GM21447 (cell line): Measurements from ENCODE around the gene TES.
"Not testable (repeated sequence)": the region's sequence is repeated elsewhere in the genome, so short reads cannot be mapped to it uniquely, and the experiment has no call there.

Source experiments
- ATAC-seq: cut with Tn5 transposase; IDR thresholded peaks from one replicate; pipeline ENCODE4 v1.9.1; 2021; ENCODE audit not compliant: unreplicated experiment

Gene TES

DNA sequence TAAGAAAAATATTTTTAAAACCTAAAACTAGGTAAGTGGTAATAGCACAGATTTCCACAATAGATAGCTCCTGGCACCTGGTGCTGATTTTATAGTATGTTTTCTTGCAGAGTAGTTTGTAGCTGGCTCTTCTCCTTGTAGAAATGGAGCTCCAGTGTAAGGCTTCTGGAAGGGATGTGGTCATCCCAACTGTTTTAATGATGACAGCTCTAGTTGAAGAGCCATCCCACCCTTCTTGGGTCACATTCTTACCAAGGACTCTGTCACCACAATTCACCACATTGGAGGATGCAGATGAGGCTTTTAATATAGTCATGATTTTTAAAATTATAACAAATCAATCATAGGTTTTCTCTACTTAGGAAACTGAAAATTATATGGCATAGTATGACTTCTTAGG, 31.0 kb downstream of the TES start:
- ATAC-seq, result no peak

DNA sequence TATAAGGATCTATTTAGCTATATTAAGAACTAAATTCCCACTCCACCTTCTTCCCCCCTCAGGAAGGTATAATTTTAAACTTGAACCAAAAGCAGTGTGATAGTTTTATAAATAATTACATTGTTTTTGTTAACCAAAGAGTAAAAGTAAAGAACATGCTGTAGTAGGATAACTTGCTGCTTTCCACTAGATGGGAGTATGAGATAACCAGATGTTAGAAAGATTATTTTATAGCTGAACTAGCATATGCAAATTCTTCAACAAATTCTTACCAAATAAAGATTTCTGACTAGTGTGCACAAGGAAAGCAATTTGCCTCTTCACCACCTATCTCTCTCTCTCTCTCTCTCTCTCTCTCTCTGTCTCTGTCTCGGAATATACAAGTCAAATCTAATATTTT, 31.8 kb downstream of the TES start:
- ATAC-seq, result no peak

DNA sequence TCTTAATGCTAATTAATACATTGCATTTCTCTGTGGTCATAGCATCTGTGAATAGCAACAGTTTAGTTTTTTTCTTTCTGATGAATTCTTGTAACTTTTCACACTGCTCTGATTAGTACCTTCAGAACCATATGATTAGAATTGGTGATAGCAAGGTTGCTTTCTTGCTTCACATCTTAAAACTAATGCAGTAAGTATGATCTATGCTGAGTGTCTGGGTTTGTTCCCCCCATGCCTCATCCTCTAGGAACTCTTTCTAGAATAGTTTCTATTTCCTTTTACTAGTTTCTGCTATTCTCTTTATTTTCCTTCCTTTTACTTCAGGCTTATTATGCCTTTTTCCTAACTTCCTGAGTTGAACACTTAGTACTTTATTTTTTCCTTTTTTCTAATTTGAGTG, 32.4 kb downstream of the TES start:
- ATAC-seq, result no peak

DNA sequence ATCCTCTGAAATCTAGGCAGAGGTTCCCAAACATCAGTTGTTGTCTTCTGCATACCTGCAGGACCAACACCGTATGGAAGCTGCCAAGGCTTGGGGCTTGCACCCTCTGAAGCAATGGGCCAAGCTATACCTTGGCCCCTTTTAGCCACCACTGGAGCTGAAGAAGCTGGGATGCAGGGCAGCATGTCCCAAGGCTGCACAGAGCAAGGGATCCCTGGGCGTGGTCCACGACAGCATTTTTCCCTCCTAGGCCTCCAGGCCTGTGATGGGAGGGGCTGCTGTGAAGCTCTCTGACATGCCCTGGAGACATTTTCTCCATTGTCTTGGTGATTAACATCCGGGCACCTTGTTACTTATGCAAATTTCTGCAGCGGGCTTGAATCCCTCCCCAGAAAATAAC, 34.5 kb downstream of the TES start:
- not testable (repeated sequence) for ATAC-seq

DNA sequence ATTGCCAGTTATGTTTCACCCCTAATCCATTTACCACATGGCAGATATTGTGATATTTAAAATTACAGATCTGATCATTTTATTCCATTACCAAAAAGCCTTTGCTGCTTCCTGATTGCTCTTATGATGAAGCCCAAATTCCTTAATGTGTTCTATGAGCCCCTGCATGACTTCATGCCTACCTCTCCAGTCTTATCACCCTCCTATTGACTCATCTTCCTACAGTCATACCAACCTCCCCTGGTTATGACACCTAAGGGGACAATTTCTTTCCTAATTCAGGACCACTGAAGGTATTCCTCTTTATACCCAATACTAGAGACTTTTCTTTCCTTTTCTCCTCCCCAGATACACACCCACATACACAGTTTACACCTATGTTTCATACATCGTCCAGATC, 36.0 kb downstream of the TES start:
- ATAC-seq, result no peak

DNA sequence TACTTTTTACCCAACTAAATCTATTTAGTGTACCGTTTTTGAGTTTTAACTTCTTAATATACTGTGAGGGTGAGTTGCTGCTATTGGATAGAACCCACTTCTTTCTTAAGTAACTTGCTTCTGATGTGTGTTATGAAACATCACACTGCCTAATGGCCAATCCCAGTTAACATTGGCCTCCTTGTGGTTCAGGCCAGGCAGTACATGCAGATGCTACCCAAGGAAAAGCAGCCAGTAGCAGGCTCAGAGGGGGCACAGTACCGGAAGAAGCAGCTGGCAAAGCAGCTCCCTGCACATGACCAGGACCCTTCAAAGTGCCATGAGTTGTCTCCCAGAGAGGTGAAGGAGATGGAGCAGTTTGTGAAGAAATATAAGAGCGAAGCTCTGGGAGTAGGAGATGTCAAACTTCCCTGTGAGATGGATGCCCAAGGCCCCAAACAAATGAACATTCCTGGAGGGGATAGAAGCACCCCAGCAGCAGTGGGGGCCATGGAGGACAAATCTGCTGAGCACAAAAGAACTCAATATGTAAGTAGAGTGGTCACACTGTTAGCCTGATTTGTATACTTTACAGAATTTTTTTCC, 39.7 kb downstream of the TES start:
- ATAC-seq, result no peak

DNA sequence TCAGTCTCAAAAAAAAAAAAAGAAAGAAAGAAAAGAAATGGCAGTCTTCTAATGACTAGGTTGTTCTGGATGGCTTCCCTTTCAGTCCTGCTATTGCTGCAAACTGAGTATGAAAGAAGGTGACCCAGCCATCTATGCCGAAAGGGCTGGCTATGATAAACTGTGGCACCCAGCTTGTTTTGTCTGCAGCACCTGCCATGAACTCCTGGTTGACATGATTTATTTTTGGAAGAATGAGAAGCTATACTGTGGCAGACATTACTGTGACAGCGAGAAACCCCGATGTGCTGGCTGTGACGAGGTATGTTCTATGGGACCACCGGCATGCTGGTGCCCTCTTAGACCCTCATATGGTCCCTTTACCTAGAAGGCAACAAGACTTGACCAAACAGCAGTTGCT, 41.3 kb downstream of the TES start:
- no peak for ATAC-seq

DNA sequence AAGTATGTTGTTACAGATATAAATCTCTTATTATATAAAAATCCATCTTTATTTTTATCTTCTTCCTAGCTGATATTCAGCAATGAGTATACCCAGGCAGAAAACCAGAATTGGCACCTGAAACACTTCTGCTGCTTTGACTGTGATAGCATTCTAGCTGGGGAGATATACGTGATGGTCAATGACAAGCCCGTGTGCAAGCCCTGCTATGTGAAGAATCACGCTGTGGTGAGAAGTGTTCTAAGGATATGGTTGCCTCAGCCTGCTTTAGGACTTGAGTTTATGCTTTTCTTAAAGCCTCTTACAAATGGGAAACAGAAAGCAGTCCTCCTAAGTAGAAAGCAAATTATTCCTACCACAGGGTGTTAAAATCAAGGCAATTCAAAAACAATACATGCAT, 41.9 kb downstream of the TES start:
- no peak for ATAC-seq

DNA sequence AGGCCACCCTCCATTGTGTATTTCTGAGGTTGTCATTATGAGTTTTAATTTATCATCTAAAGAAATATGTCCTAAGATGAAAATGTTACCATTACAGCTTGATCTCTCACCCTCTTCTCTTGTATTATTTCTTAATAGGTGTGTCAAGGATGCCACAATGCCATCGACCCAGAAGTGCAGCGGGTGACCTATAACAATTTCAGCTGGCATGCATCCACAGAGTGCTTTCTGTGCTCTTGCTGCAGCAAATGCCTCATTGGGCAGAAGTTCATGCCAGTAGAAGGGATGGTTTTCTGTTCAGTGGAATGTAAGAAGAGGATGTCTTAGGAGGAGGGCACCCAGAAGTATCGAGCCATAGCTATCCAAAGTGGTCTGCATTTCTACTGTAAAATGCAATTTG, 46.8 kb downstream of the TES start:
- no peak for ATAC-seq

DNA sequence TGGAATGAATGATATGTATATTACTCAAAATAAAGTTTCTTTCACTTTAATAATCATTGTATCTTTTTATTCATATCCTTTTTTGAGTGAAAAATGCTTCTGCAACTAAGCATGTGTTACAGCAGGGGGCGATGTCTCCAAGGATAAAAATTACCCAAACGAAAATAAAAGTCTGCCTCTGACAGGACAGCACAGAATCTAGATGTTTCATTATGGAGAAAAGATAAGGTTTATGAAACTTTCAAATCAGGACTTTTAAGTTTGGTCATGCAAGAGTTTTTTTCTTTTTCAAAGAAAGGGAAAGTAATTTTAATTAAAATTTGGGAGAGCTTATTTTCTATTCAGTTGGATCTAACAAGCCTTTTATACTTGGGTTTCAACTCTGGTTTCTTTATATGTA, 48.4 kb downstream of the TES start:
- no peak for ATAC-seq

DNA sequence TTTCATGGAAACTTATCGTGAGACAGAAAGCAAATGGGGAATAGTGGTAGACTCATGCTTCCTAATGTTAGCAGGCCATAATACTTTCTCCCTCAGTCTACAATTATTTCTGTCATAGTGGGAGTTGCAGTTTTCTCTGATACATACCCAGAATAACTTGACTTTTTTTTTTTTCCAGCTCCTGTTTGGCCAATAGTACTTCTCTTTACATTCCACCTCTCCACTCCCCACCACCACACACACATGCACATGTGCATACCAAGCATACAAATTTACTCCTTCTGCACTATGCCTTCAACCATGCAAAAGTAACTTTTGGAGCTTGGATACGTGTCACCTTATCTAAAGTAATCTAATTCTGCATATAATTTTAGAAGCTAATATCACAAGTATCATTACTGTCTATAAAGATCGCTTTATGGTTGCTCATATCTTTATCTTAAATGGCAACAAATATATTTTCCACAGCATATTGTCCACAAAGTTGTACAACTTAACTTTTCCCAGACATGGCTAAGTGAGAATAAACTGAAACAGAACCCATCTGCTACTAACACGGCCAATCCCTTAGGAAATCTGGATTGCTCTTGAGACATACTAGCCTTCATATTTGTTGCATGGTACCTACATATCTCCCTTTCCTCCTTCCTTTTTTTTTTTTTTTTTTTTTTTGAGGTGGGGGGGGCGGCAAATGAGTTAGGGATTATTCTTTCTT, 49.0 kb downstream of the TES start:
- no peak for ATAC-seq

DNA sequence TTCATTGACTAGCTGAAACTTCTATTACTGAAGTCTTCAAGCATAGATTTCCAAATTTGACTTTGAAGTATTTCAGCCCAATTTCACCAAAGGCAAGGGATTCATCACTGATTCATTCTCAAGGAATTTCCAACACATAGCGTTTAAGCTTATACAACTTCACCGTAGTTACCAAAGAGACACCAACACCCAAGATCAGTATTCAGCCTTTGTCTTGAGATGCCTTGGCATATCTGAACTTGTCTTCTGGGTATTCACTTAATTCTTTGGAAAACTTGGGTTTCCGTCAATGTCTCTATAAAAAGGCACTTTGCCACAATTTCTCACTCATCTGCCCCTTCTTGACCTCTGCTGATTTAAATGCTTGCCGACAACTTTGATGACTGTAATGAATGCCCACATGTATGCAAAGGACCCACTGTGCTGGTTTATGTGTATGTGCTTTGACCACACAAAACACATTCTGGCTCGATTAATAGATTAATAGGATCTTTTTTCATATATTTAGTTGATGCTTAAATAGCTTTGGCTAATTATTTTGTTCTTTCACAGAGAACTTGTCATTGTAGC, 49.6 kb downstream of the TES start:
- ATAC-seq, result no peak

DNA sequence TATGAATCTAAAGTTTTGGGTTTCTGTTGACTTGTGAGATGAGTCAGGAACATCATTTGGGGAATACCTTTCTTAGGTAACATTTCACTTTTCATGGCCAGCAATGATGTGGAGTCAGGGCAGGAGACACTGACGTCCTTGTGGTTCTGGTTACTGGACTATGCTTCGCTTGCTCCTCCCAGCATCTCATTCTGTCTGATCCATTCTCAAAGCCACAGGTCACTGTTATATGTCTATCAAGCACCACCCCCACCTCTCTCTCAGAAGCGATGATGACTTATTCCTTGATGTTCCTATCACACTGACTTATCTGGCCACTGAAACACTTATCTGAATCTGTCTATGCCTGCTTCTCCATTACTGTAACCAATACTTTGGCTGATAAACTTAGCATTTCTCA, 51.6 kb downstream of the TES start:
- no peak for ATAC-seq

DNA sequence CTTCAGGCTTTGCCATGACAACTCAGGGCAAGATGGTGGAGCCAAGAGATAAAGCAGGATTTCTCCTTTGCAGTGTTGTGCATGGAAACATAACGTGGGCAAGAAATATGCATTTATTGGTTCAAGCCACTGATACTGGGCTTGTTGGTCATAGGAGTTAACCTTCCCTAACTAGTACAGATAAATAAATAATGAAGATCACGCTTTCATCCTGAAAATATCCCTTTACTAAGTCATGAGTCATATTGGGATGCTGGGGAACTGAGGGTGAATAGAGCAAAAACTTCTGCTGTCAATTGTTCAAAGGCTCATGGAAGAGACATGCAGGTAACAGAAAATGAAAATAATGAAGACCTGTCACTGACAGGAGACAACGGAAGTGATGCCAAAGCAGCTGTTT, 55.5 kb downstream of the TES start:
- ATAC-seq, result no peak

DNA sequence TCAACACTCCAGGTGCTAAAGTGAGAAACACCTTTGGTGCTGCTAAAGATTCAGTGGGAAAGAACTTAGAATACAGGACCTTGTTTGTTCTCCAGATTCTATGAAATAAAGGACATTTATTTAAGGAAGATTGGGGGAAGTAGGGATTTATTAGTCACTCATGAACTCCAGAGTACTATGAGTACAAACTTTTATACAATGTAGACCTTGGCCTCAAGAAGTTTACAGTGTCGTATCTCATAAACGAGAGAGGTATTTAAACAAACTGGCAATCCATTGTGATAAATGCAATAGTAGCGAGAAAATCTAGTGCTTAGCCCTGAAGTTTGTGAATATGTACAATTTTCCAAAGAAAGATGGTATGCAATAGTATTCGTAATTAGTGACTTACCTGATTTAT, 59.1 kb downstream of the TES start:
- no peak for ATAC-seq

DNA sequence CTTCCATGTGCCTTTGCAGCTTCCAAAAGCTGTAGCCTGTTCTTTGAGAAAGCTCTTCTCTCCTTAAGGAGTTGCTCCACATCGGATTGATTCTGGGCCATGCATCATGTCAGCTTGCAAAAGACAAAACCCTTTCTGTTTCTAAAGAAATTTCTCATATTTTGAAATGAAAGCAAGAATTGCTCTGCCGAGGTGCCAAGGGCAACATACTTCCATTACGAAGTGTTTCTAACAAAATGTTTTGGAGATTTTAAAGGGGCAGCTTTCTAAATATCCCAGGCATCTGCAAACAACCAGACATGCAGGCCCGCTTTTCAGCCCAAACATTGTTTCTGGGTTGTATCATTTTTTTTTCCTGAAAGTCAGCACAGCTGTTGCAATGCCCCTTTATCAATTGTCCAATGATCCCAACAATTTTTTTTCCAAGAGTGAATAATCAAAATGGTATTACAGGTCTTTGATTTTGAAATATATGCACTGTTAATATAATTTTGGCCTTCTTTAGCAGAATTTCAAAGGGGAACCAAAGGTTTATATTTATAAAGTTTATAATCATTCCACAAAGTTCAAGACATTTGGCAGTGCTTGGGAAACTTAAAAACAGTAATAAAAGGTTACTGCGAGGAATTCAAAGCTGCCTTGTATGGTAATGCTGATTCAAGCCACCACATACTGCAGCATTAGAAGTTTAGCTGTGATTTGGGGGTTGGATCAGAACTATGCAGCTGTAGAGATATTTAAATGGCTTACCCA, 61.0 kb downstream of the TES start:
- no peak for ATAC-seq

DNA sequence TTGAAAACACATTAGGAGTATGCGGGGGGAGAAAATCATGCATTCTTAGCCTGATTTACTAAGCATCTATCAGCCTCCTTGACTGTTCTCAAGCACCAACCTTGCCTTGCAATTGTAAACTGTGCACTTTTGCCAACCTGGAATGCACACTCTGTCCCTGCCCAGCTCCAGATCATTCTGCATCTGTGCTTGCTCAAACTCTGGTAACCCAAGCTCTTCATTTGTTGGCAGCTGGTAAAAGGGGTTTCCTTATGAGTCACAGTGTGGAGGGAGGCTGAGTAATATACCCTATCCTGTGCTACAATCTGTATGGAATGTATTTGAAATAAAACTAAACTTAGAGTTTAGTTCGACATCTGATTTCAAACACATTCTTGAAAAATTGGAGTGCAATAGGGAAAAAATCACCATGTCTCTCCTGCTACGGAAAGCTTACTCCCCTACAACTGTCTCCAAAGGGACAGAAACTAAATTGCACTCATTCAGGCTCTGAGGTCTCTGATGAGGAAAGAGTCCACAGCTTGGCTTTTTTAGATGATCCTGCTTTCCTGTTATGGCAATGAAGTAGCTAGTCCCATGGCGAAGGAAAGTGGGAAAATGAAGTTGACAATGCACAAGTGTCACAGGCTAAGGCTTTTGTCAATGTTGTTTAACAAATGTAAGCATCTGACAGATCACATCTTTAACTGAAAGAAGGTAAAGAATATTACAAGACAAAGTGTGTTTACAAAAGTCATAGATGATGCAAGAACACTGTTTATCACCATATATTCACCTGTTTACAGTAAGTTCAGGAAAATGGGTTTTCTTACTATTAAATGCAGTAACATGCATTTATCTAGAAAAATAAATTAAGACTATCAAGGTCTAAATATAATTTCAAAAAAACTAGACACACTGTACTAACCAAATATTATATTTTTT, 61.9 kb downstream of the TES start:
- no peak for ATAC-seq

DNA sequence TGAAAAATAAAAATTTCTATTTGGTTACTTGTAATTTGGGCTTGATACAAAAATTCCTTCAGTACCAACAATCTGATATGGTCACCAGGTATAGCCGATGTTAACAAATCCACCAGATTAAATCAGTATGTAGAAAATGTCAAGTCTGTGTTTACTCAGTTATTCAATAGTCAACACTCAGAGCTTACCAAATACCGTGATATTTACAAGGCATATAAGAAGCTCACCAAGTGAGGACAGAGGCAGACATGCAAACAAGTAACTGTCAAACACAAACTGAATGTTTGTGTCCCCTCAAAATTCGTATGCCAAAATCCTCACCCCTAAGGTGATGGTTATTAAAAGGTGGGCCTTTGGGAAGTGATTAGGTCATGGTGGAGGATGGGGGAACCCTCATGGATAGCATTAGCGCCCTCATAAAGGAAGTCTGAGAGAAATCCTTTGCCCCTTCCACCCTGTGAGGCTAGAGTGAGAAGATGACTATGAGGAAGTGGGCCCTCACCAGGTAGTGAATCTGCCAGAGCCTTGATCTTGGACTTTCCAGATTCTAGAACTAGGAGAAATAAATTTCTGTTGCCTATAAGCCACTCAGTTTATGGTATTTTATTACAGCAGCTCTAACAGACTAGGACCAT, 63.1 kb downstream of the TES start:
- no peak for ATAC-seq

DNA sequence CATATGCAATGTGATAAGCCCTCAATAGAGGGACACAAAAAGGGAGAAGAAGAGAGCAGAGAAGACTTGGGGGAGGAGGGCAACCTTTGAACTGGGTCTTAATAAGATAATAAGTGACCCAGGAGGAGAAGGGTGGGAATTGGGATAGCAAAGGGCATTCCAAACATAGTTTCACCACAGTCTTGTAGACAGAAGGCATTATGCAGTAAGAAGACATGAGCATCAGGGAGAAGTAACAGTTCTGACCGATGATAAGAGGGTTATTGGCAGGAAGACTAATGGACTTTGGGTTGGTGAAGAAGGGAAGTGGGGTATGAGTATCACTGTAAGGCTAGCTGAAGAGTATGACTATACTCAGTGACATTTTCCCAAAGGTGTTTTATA, 63.6 kb downstream of the TES start:
- no peak for ATAC-seq

DNA sequence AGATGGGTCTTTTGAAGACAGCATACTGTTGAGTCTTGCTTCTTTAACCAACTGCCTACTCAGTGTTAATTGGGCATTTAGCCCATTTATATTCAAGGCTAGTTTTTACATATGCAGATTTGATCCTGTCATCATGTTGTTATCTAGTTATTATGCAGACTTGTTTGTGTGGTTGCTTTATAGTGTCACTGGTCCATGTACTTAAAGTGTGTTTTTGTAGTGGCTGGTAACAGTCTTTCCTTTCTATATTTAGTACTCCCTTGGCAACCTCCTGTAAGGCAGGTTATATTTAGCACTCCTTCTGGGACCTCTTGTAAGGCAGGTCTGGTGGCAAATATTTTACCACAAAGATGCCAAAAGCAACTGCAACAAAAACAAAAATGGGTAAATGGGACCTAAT, 66.7 kb downstream of the TES start:
- ATAC-seq, result no peak

DNA sequence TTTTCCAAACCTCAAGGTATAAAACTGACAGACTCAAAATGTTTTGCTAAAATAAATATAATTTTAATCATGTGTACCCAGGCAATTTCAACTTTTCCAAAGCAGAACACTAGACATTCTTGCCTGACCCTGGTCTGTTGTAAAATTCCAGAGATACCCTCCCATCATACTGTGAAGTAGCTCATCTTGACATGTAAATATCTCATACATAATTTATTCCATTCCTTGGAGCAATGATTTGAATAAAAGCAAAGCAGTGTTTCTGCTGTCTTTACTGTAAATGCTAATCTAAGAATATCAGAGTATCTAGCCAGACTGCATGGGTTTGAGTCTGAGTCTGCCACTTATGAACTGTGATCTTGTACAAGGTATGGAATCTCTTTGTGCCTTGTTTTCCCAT, 68.9 kb downstream of the TES start:
- ATAC-seq, result no peak
